Transverse colon (tissue), 4 donors: ENCODE data around the gene PRRT3. TPM values are rescaled to one million over a fixed set of nuclear protein-coding genes. Genes with fewer than 3 reads are reported as not detected.

Experiments used
- DNase-seq: peaks from one replicate; pipeline ENCODE4 v3.0.0-alpha.2; 2019
- H3K27ac ChIP-seq, 4 donors: fragments of 200-600 bp; sonication (generic); 2 replicates each; pipeline ENCODE4 v1.5.1; 2016 to 2018; ENCODE audit warnings: inconsistent platforms in 4 of 4
- H3K27me3 ChIP-seq: fragments of 200-600 bp; sonication (generic); 2 replicates; pipeline ENCODE4 v1.5.1; 2017; ENCODE audit warnings: inconsistent platforms
- H3K36me3 ChIP-seq, 4 donors: fragments of 200-600 bp; sonication (generic); 2 replicates each; pipeline ENCODE4 v1.5.1; 2017 to 2019; ENCODE audit warnings: inconsistent platforms in 4 of 4
- H3K4me1 ChIP-seq, 4 donors: fragments of 200-600 bp; sonication (generic); 2 replicates each; pipeline ENCODE4 v1.5.1; 2017 to 2020; ENCODE audit warnings: inconsistent platforms in 4 of 4
- H3K4me3 ChIP-seq, 4 donors: fragments of 200-600 bp; sonication (generic); 1 replicate in 1 of 4; 2 replicates in 3 of 4; pipeline versions ENCODE4 v1.5.1 to v1.6.1; 2017 to 2019; ENCODE audit warnings: inconsistent platforms in 4 of 4
- H3K9me3 ChIP-seq, 2 donors: fragments of 200-600 bp; sonication (generic); 2 replicates each; pipeline ENCODE4 v1.5.1; 2017 to 2019; ENCODE audit warnings: inconsistent platforms in 2 of 2
- EP300 ChIP-seq: sonication (generic); formaldehyde crosslinking; IDR thresholded peaks from one replicate; pipeline ENCODE4 v1.6.1; 2017; ENCODE audit warnings: antibody characterized with exemption, low read depth
- POLR2A ChIP-seq: fragments of 450-650 bp; IDR thresholded peaks from one replicate; pipeline ENCODE4 v1.6.1; 2016; ENCODE audit warnings: antibody characterized with exemption, mild to moderate bottlenecking, moderate library complexity
- POLR2AphosphoS5 ChIP-seq, 3 donors: sonication (generic); formaldehyde crosslinking; IDR thresholded peaks; one replicate each; pipeline ENCODE4 v1.6.1; 2016; ENCODE audit warnings: antibody characterized with exemption in 3 of 3
- WGBS, 2 donors: methylation state at CpG; one replicate each; pipeline ENCODE4 v1.1.5; 2018; ENCODE audit warnings: low coverage in 1 of 2; 5-methylcytosine and 5-hydroxymethylcytosine counted together
- in situ Hi-C, 4 donors: fragments of 200-750 bp; cut with MboI; loops; one replicate each; pipeline versions ENCODE4 v1.15.0 to v1.15.1; 2017; ENCODE audit warnings: low sequenced_read_pairs in 3 of 4, low pct_ligation_motif_present in 1 of 4, low pct_unique_long_range_greater_than_20kb in 1 of 4
- intact Hi-C: fragments of 100-400 bp; cut with DNase I; formaldehyde crosslinking; loops from one replicate; pipeline ENCODE4 v1.15.1; 2023; ENCODE audit warnings: low total_unique reads
- total RNA-seq, 4 donors: library from RNA; depleted of rRNA; stranded (reverse); fragments of >200 nt; gene quantifications; one replicate each; pipeline ENCODE4 v1.1.0, GENCODE V29; 2016
- TF ChIP-seq, protein P1 (sequence below), 5 experiments: fragments of 200-600 bp in 3 of 5; fragments of 450-650 bp in 2 of 5; sonication (generic) in 3 of 5; IDR thresholded peaks; 1 replicate in 2 of 5; 2 replicates in 3 of 5; pipeline ENCODE4 v1.5.1; 2016 to 2017; ENCODE audit warnings: antibody characterized with exemption in 5 of 5, inconsistent platforms in 3 of 5, mild to moderate bottlenecking in 2 of 5, moderate library complexity in 1 of 5

Gene PRRT3
- 1 to 10 TPM in 3 of 4 donors, under 1 TPM in 1; 0.20 to 3.0 (median 1.6) TPM for total RNA-seq

- Histone ChIP-seq H3K9me3 (no peaks in the 10 kb centered on the region), H3K27ac (no peak within 1 kb of the TSS), H3K27me3 (no peaks in the 10 kb centered on the region), H3K4me3 (peak within 1 kb of the TSS; percentile 26 to 59 (median 42)), H3K4me1 (peaks cover 9 to 21% (median 17%) of the 10 kb centered on the region in 4 donors), H3K36me3 (no peaks in the 10 kb centered on the region)
- DNase-seq: peak; percentile 34
- in situ Hi-C loops (no loop called here), intact Hi-C loops (no loop called here)
- WGBS, 2 donors: 4 to 37% methylated on average over 2 to 40 of the region's 52 CpGs
- TF ChIP-seq, protein P1, sequence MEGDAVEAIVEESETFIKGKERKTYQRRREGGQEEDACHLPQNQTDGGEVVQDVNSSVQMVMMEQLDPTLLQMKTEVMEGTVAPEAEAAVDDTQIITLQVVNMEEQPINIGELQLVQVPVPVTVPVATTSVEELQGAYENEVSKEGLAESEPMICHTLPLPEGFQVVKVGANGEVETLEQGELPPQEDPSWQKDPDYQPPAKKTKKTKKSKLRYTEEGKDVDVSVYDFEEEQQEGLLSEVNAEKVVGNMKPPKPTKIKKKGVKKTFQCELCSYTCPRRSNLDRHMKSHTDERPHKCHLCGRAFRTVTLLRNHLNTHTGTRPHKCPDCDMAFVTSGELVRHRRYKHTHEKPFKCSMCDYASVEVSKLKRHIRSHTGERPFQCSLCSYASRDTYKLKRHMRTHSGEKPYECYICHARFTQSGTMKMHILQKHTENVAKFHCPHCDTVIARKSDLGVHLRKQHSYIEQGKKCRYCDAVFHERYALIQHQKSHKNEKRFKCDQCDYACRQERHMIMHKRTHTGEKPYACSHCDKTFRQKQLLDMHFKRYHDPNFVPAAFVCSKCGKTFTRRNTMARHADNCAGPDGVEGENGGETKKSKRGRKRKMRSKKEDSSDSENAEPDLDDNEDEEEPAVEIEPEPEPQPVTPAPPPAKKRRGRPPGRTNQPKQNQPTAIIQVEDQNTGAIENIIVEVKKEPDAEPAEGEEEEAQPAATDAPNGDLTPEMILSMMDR (IDR thresholded peaks at IDR 0.05): no peak
- TF ChIP-seq POLR2A: no peak
- no peak for TF ChIP-seq POLR2AphosphoS5 (IDR thresholded peaks at IDR 0.05)
- no peak for TF ChIP-seq EP300
These were observed at the start of gene PRRT3 for GRCh38 chr3:9951962-9952805. Gene PRRT3 (minus strand): TSS chr3:9952408. CDS start chr3:9950115, 2,293 bp downstream.

GRCh38 chr3:10000686-10001085 lies 48.5 kb upstream of the PRRT3 start:
- no peaks in the 10 kb centered on the region for H3K27me3 ChIP-seq
- 97 to 98% methylated on average over 7 of the region's 7 CpGs for WGBS, 2 donors
- H3K36me3 ChIP-seq: no peaks in the 10 kb centered on the region
- TF ChIP-seq EP300 (no peak), POLR2AphosphoS5 (IDR thresholded peaks at IDR 0.05) (no peak), POLR2A (no peak)
- TF ChIP-seq, protein P1 (IDR thresholded peaks at IDR 0.05): no peak
- H3K4me1 ChIP-seq: no peaks in the 10 kb centered on the region
- no peak overlapping the region for H3K27ac ChIP-seq
- H3K4me3 ChIP-seq: no peak overlapping the region
- no peak for DNase-seq
- no peaks in the 10 kb centered on the region for H3K9me3 ChIP-seq
- intact Hi-C loops (no loop called here), in situ Hi-C loops (no loop called here)

- in situ Hi-C loops: loop anchor here in 2 of 4 donors (25.0 kb wide), 1 partner anchor 243 kb away; the partner anchor contains the start of gene TATDN2 (in 2 of the 2)
- H3K27ac ChIP-seq: no peak overlapping the region
- DNase-seq: no peak
- H3K36me3 ChIP-seq: no peaks in the 10 kb centered on the region
- intact Hi-C loops: no loop called here
- no peaks in the 10 kb centered on the region for H3K4me1 ChIP-seq
- no peaks in the 10 kb centered on the region for H3K27me3 ChIP-seq
- no peak overlapping the region for H3K4me3 ChIP-seq
- WGBS, 2 donors: 87 to 93% methylated on average over 7 to 10 of the region's 10 CpGs
- no peak for TF ChIP-seq POLR2AphosphoS5 (IDR thresholded peaks at IDR 0.05)
- TF ChIP-seq POLR2A: no peak
- no peak for TF ChIP-seq EP300
- TF ChIP-seq, protein P1 (IDR thresholded peaks at IDR 0.05): no peak
- H3K9me3 ChIP-seq: no peaks in the 10 kb centered on the region
These were observed 42.1 kb upstream of the PRRT3 start for GRCh38 chr3:9994086-9994844.

GRCh38 chr3:9986230-9986725 lies 34.1 kb upstream of the PRRT3 start:
- peak overlapping the region; percentile 71 to 90 (median 86) for H3K27ac ChIP-seq
- in situ Hi-C loops (loop anchor here in 2 of 4 donors (25.0 kb wide), 1 partner anchor 251 kb away; the partner anchor contains the start of gene TATDN2 (in 2 of the 2)), intact Hi-C loops (no loop called here)
- TF ChIP-seq, protein P1 (IDR thresholded peaks at IDR 0.05): no peak
- no peak for TF ChIP-seq POLR2AphosphoS5 (IDR thresholded peaks at IDR 0.05)
- TF ChIP-seq POLR2A: no peak
- no peak for TF ChIP-seq EP300
- no peak for DNase-seq
- H3K36me3 ChIP-seq: no peaks in the 10 kb centered on the region
- H3K9me3 ChIP-seq: no peaks in the 10 kb centered on the region
- WGBS, 2 donors: 0% methylated on average over 4 to 17 of the region's 17 CpGs
- no peaks in the 10 kb centered on the region for H3K27me3 ChIP-seq
- H3K4me3 ChIP-seq: peak overlapping the region; percentile 65 to 92 (median 82)
- peaks cover 6 to 39% (median 23%) of the 10 kb centered on the region in 4 donors for H3K4me1 ChIP-seq
